ENCODE measurements around the gene TVP23B. TPM values are rescaled to one million over a fixed set of nuclear protein-coding genes. Genes with fewer than 3 reads are reported as not detected.
"Not testable (repeated sequence)": the region's sequence is repeated elsewhere in the genome, so short reads cannot be mapped to it uniquely, and the experiment has no call there.

TVP23B gene
- total RNA-seq, 1 donor from 2014 or later, result 42.6 TPM

DNA sequence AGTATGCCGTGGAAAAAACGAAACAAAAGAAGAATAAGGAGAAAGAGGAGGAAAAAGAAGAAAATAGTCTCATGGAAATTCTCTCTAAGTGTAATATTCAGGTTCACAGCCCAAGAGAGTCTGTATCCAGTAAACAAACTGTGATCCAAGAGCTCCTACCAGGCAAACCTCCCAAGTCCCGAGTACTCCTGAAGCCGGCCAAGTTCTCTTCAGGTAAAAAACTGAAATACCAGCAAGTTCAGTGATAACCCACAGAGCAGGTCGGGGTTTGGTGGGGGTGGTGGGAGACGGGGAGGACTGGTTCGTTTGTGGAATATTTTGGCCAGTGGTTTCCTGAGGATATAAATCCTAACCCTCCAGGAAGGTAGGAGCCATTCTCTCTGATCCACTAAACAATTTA is 8.5 kb upstream of the TVP23B start:
- Mint-ChIP-seq H3K36me3 (ENCODE audit: low read depth, unreplicated experiment) (no peaks in the 10 kb centered on the region), H3K4me3 (ENCODE audit: unreplicated experiment) (no peak overlapping the region), H3K27ac (ENCODE audit: unreplicated experiment) (no peak overlapping the region), H3K27me3 (ENCODE audit: low read depth, unreplicated experiment) (peaks cover 2% of the 10 kb centered on the region), H3K9me3 (ENCODE audit: unreplicated experiment) (no peaks in the 10 kb centered on the region), H3K4me1 (ENCODE audit: low read depth, unreplicated experiment) (peaks cover 5% of the 10 kb centered on the region)
- no peaks in the 10 kb centered on the region for H3K9me3 ChIP-seq (ENCODE audit: insufficient read depth, low read depth, low read length)
- H3K27me3 ChIP-seq (ENCODE audit: insufficient read depth, low read length), result peaks cover 5% of the 10 kb centered on the region
- H3K27ac ChIP-seq (ENCODE audit: low read depth, low read length), result no peak overlapping the region
- no peak overlapping the region for H3K9ac ChIP-seq (ENCODE audit: low read length)
- TF ChIP-seq EZH2 (IDR thresholded peaks at IDR 0.05; ENCODE audit: insufficient read depth, low read length), result no peak
- TF ChIP-seq, protein P1, sequence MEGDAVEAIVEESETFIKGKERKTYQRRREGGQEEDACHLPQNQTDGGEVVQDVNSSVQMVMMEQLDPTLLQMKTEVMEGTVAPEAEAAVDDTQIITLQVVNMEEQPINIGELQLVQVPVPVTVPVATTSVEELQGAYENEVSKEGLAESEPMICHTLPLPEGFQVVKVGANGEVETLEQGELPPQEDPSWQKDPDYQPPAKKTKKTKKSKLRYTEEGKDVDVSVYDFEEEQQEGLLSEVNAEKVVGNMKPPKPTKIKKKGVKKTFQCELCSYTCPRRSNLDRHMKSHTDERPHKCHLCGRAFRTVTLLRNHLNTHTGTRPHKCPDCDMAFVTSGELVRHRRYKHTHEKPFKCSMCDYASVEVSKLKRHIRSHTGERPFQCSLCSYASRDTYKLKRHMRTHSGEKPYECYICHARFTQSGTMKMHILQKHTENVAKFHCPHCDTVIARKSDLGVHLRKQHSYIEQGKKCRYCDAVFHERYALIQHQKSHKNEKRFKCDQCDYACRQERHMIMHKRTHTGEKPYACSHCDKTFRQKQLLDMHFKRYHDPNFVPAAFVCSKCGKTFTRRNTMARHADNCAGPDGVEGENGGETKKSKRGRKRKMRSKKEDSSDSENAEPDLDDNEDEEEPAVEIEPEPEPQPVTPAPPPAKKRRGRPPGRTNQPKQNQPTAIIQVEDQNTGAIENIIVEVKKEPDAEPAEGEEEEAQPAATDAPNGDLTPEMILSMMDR (IDR thresholded peaks at IDR 0.05; ENCODE audit: insufficient read depth, low read depth, low read length), result no peak
- no peaks in the 10 kb centered on the region for H4K20me1 ChIP-seq (ENCODE audit: insufficient read depth, low read length)
- DNase-seq (ENCODE audit: low read depth), result no peak
- no peak overlapping the region for H3K4me3 ChIP-seq (ENCODE audit: insufficient read depth, low read depth, low read length)
- no peaks in the 10 kb centered on the region for H3K79me2 ChIP-seq (ENCODE audit: insufficient read depth, low read length)
- no peaks in the 10 kb centered on the region for H3K36me3 ChIP-seq (ENCODE audit: insufficient read depth, low read length)
- no peaks in the 10 kb centered on the region for H3K4me1 ChIP-seq (ENCODE audit: insufficient read depth, low read length)
- no peak for FAIRE-seq
- H2AFZ ChIP-seq (ENCODE audit: low read depth, low read length), result no peak overlapping the region
- H3K4me2 ChIP-seq (ENCODE audit: low read length), result no peak overlapping the region

DNA sequence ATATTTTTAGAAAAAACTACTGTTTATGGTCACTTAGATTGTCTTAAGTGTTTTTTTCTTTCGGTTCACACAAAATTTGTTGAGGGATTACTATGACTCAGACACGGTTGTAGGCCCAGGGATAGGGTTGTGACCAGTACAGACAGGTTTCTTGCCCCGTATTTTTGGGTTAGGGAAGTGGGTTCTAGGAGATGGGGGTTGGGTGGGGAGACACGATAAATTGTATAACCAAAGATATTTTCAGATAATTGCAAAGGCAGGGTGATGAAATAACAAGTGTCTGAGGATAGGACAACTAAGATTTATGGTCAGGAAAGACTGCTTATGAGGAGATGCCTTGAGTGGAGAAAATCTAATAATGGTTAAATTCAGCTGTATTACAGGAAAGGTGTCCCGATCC is 822 bp downstream of the TVP23B start:
- not testable (repeated sequence) for H3K27me3 Mint-ChIP-seq (ENCODE audit: low read depth, unreplicated experiment); H3K9me3 ChIP-seq (ENCODE audit: insufficient read depth, low read depth, low read length); DNase-seq (ENCODE audit: low read depth); H3K36me3 ChIP-seq (ENCODE audit: insufficient read depth, low read length); FAIRE-seq; H3K27me3 ChIP-seq (ENCODE audit: insufficient read depth, low read length); H2AFZ ChIP-seq (ENCODE audit: low read depth, low read length); H3K36me3 Mint-ChIP-seq (ENCODE audit: low read depth, unreplicated experiment); H3K9me3 Mint-ChIP-seq (ENCODE audit: unreplicated experiment); H4K20me1 ChIP-seq (ENCODE audit: insufficient read depth, low read length); H3K4me1 ChIP-seq (ENCODE audit: insufficient read depth, low read length)
- peaks cover 12% of the 10 kb centered on the region for H3K4me1 Mint-ChIP-seq (ENCODE audit: low read depth, unreplicated experiment)
- H3K27ac Mint-ChIP-seq (ENCODE audit: unreplicated experiment), result peak overlapping the region; percentile 95
- Histone ChIP-seq H3K4me2 (ENCODE audit: low read length) (peak overlapping the region; percentile 67), H3K4me3 (ENCODE audit: insufficient read depth, low read depth, low read length) (peak overlapping the region; percentile 65), H3K9ac (ENCODE audit: low read length) (peak overlapping the region; percentile 87), H3K79me2 (ENCODE audit: insufficient read depth, low read length) (peaks cover 39% of the 10 kb centered on the region), H3K27ac (ENCODE audit: low read depth, low read length) (peak overlapping the region; percentile 69)
- peak overlapping the region; percentile 84 for H3K4me3 Mint-ChIP-seq (ENCODE audit: unreplicated experiment)

DNA sequence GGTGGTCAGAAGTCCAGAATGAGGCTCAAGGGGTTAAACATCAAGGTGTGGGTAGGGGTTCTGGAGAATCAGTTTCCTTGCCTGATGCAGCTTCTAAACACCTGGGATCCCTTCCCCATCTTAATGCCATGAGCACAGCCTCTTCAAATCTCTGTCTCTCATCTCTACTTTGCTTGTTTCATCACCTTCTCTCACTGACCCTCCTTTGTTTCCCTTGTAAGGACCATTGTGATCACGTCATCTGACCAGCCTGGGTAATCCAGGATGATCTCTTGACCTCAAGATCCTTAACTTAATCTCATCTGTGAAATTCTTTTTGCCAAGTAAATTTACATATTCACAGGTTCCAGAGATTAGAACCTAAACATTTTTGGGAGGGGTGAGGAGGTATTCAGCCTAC is 5.0 kb downstream of the TVP23B start:
- H3K36me3 Mint-ChIP-seq (ENCODE audit: low read depth, unreplicated experiment); FAIRE-seq: not testable (repeated sequence)

DNA sequence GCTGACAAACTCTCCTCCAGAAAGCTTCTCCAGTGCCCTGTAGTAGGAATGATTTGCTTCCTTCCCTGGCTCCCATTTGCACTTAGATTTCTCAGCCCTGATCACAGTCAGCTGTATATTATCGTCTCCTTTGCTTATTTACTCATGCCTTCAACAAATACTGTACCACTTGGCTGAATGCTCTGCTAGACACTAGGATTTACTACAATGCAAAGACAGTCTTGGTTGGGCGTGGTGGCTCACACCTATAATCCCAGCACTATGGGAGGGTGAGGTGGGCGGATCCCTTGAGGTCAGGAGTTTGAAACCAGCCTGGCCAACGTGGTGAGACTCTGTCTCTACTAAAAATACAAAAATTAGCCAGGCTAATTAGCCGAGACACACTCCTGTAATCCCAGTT is 5.9 kb downstream of the TVP23B start:
- H3K27me3 ChIP-seq (ENCODE audit: insufficient read depth, low read length); H3K27ac Mint-ChIP-seq (ENCODE audit: unreplicated experiment); DNase-seq (ENCODE audit: low read depth); H3K9me3 Mint-ChIP-seq (ENCODE audit: unreplicated experiment); H3K36me3 ChIP-seq (ENCODE audit: insufficient read depth, low read length); H2AFZ ChIP-seq (ENCODE audit: low read depth, low read length); H3K4me2 ChIP-seq (ENCODE audit: low read length); H3K4me3 Mint-ChIP-seq (ENCODE audit: unreplicated experiment); H3K4me3 ChIP-seq (ENCODE audit: insufficient read depth, low read depth, low read length); H3K27me3 Mint-ChIP-seq (ENCODE audit: low read depth, unreplicated experiment); H4K20me1 ChIP-seq (ENCODE audit: insufficient read depth, low read length); FAIRE-seq; H3K27ac ChIP-seq (ENCODE audit: low read depth, low read length); H3K9me3 ChIP-seq (ENCODE audit: insufficient read depth, low read depth, low read length); H3K4me1 ChIP-seq (ENCODE audit: insufficient read depth, low read length); H3K36me3 Mint-ChIP-seq (ENCODE audit: low read depth, unreplicated experiment); H3K9ac ChIP-seq (ENCODE audit: low read length): not testable (repeated sequence)
- peaks cover 15% of the 10 kb centered on the region for H3K4me1 Mint-ChIP-seq (ENCODE audit: low read depth, unreplicated experiment)
- H3K79me2 ChIP-seq (ENCODE audit: insufficient read depth, low read length), result peaks cover 40% of the 10 kb centered on the region

More for the DNA sequence above, 5.0 kb downstream of the TVP23B start:
- H3K9me3 Mint-ChIP-seq (ENCODE audit: unreplicated experiment); H3K4me3 Mint-ChIP-seq (ENCODE audit: unreplicated experiment); H3K9me3 ChIP-seq (ENCODE audit: insufficient read depth, low read depth, low read length); H3K9ac ChIP-seq (ENCODE audit: low read length); H4K20me1 ChIP-seq (ENCODE audit: insufficient read depth, low read length); H2AFZ ChIP-seq (ENCODE audit: low read depth, low read length); H3K4me2 ChIP-seq (ENCODE audit: low read length); H3K27me3 ChIP-seq (ENCODE audit: insufficient read depth, low read length); H3K4me3 ChIP-seq (ENCODE audit: insufficient read depth, low read depth, low read length); H3K27ac ChIP-seq (ENCODE audit: low read depth, low read length); H3K36me3 ChIP-seq (ENCODE audit: insufficient read depth, low read length); DNase-seq (ENCODE audit: low read depth); H3K27me3 Mint-ChIP-seq (ENCODE audit: low read depth, unreplicated experiment); H3K4me1 ChIP-seq (ENCODE audit: insufficient read depth, low read length): not testable (repeated sequence)
- Mint-ChIP-seq H3K27ac (ENCODE audit: unreplicated experiment) (peak overlapping the region; percentile 12), H3K4me1 (ENCODE audit: low read depth, unreplicated experiment) (peaks cover 15% of the 10 kb centered on the region)
- peaks cover 45% of the 10 kb centered on the region for H3K79me2 ChIP-seq (ENCODE audit: insufficient read depth, low read length)

DNA sequence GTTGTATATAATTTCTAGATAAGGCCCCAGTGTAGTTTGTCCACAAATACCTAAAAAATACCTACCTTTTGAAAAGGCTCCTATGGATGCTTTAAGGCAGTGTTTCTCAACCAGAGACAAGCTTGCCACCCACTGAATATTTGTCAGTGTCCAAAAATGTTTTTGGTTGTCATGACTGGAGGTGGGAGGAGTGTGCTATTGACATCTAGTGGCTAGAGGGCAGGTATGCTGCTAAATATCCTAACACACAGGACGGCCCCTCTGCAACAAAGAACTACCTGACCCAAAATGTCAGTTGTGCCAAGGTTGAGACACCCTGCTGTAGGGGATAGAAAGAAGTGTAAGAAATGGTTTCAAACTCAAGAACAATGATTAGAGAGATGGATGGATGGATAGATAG is 10.4 kb downstream of the TVP23B start:
- not testable (repeated sequence) for H3K4me1 ChIP-seq (ENCODE audit: insufficient read depth, low read length); H3K79me2 ChIP-seq (ENCODE audit: insufficient read depth, low read length); H3K36me3 Mint-ChIP-seq (ENCODE audit: low read depth, unreplicated experiment); H2AFZ ChIP-seq (ENCODE audit: low read depth, low read length); H3K4me1 Mint-ChIP-seq (ENCODE audit: low read depth, unreplicated experiment); H3K4me2 ChIP-seq (ENCODE audit: low read length); H3K9me3 ChIP-seq (ENCODE audit: insufficient read depth, low read depth, low read length); H3K27me3 Mint-ChIP-seq (ENCODE audit: low read depth, unreplicated experiment); H3K36me3 ChIP-seq (ENCODE audit: insufficient read depth, low read length); H3K9me3 Mint-ChIP-seq (ENCODE audit: unreplicated experiment); H3K4me3 Mint-ChIP-seq (ENCODE audit: unreplicated experiment); H3K9ac ChIP-seq (ENCODE audit: low read length); DNase-seq (ENCODE audit: low read depth); H3K27me3 ChIP-seq (ENCODE audit: insufficient read depth, low read length); H4K20me1 ChIP-seq (ENCODE audit: insufficient read depth, low read length); H3K27ac ChIP-seq (ENCODE audit: low read depth, low read length); H3K27ac Mint-ChIP-seq (ENCODE audit: unreplicated experiment); H3K4me3 ChIP-seq (ENCODE audit: insufficient read depth, low read depth, low read length)
- peak; percentile 76 for FAIRE-seq

Data from astrocyte (in vitro differentiated cells and primary cell).